Esophagus squamous epithelium (tissue), 4 donors: ENCODE measurements around the gene OGDH.

Experiments
- POLR2A ChIP-seq, 4 donors: fragments of 450-650 bp; IDR thresholded peaks; one replicate each; pipeline ENCODE4 v1.6.1; 2017; ENCODE audit warnings: antibody characterized with exemption in 4 of 4, mild to moderate bottlenecking in 4 of 4, moderate library complexity in 3 of 4
- TF ChIP-seq, protein P1 (sequence below), 6 experiments: fragments of 450-650 bp in 4 of 6; fragments of 200-600 bp in 2 of 6; sonication (generic) in 2 of 6; IDR thresholded peaks; one replicate each; pipeline ENCODE4 v1.5.1; 2016 to 2019; ENCODE audit warnings: antibody characterized with exemption in 6 of 6, mild to moderate bottlenecking in 4 of 6, moderate library complexity in 4 of 6

DNA sequence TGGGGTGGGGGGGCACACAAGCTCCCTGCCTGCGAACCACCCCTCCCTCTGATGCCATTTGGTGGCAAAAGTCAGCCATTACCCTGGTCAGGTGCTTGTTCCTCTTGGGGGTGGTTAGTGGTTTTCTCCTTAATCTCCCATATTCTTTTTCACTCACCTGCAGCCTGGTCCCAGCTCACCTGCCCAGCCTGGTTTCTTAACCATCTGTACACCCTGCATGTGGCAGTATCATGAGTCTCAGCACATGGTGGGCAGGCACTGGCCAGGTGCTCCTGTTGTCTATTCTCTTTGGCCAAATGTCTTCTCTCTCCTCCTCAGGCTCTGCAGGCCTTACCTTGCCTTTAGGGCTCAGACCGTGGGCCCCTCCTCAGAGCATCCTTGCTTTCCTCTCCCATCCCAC lies 30.5 kb downstream of the OGDH start:
- TF ChIP-seq, protein P1, sequence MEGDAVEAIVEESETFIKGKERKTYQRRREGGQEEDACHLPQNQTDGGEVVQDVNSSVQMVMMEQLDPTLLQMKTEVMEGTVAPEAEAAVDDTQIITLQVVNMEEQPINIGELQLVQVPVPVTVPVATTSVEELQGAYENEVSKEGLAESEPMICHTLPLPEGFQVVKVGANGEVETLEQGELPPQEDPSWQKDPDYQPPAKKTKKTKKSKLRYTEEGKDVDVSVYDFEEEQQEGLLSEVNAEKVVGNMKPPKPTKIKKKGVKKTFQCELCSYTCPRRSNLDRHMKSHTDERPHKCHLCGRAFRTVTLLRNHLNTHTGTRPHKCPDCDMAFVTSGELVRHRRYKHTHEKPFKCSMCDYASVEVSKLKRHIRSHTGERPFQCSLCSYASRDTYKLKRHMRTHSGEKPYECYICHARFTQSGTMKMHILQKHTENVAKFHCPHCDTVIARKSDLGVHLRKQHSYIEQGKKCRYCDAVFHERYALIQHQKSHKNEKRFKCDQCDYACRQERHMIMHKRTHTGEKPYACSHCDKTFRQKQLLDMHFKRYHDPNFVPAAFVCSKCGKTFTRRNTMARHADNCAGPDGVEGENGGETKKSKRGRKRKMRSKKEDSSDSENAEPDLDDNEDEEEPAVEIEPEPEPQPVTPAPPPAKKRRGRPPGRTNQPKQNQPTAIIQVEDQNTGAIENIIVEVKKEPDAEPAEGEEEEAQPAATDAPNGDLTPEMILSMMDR (IDR thresholded peaks at IDR 0.05) = no peak
- no peak for TF ChIP-seq POLR2A (IDR thresholded peaks at IDR 0.05)
